GM21526 (cell line): ENCODE measurements around the gene ZNF594.
"Not testable (repeated sequence)": the region's sequence is repeated elsewhere in the genome, so short reads cannot be mapped to it uniquely, and the experiment has no call there.

ENCODE experiments used
- ATAC-seq: cut with Tn5 transposase; IDR thresholded peaks from one replicate; pipeline ENCODE4 v1.9.1; 2021; ENCODE audit warnings: moderate library complexity; ENCODE audit not compliant: unreplicated experiment, low FRiP score

The ZNF594 gene

DNA sequence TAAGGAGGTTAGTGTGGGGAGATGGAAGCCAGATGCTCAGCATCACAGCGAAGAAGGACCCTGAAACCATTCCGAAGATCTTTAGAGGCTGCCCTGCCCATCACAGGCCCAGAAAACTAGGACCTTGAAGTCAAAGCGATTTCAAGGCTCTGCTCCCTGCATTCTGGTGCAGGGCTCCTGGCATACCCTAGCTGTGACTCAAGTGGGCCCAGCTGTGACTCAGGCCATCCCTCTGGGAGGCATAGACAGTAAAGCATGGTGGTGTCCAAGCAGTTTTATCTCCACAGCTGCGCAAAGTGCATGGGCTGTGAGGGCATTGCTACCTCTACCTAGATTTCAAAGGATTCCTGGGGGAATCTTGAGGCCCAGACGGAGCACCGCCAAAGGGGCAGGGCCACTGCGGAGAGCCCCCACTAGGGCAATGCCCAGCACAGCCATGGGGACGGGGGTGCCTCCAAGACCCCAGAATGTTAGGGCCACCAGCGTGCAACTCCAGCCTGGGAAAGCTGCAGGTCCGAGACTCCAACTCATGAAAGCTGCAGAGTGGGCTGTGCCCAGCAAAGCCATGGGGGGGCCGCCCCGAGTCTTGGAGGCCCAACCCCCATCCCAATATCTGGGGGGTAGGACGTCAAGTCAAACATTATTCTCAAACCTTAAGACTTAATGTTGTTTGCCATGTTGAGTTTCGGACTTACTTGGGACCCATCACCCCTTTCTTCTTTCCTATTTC lies 11.7 kb upstream of the ZNF594 start:
- ATAC-seq = no peak

DNA sequence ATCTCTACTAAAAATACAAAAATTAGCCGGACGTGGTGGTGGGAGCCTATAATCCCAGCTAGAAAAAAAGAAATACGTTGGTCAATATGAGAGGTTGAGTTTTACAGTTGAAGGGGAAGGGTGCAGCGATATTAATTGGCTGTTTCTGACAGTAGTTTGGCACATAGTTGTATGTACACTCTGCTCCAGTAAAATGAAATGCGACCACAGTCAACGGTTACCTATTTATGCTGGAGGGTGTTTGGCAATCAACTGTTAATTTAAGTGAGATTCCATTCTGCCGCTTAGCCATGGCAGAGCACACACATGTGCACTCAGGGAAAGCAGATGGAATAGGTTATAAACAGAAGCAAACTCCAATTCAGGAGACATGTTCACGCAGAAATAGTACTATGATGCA lies 9.3 kb upstream of the ZNF594 start:
- ATAC-seq = no peak

DNA sequence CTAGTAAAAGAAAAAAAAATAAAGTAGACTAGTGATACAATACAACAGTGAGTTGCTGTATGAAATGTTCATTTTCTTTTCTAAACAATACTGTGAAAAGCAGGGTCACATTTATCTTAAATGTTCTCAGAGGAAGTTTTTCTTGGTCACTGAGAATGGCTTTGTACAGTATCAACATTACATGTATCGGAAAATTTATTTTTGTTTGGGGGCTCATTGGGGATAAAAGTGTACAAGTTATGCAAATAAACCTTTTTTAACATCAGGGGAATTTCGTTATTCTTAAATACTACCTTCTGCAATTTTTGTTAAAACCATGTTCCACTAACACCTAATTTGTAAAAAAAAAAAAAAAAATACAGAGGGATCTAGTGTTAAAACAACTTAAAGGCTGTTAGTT lies 8.7 kb upstream of the ZNF594 start:
- no peak for ATAC-seq

DNA sequence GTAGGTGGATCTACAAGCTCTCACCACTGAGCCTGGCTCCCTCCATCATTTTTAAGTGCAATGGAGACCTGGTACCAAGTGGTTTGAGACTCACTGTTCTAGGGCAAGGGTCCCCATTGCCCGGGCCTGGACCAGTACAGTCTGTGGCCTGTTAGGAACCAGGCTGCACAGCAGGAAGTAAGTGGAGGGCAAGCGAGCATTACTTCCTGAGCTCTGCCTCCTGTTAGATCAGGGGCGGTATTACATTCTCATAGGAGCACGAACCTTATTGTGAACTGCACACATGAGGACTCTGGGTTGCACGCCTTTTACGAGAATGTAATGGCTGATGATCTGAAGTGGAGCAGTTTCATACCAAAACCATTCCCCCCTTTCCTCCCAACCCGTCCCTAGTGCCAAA lies 6.8 kb upstream of the ZNF594 start:
- no peak for ATAC-seq

DNA sequence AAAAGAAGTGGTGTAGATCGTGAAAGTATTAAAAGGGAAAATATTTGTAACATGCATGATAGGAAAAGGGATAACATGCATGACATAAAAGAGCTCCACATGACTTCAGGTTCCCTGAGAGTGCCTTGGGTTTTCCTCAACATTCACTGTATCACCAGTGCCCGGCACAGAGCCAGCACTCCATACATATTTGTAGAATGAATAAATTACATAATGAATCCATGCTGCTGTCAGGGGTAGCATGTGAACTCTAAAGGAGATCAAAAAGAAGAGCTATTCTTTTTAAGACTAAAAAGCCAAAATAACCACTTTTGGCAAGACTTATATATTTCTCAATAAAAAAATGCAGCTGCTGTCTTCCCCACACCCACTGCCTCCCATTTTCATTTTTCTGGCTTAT lies 2.7 kb upstream of the ZNF594 start:
- no peak for ATAC-seq

DNA sequence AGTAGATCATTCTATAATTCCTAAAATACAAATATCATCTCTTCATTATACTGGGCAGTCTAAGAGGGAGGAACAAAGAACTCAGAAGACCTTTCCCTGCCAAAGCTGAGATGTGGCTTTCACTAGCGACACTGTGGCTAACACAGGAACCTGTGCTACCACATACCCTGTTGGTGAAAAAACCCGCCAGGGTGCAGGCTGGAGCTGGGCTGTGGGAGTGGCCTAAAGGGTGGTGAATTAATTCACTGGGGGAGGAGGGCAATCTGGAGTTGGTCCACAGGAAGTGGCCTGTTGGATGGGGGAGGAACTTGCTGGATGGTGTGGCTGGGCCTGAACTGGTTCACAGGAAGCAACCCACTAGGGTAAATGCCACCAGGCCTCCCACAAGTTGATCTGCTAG lies 7.4 kb downstream of the ZNF594 start:
- ATAC-seq = no peak

DNA sequence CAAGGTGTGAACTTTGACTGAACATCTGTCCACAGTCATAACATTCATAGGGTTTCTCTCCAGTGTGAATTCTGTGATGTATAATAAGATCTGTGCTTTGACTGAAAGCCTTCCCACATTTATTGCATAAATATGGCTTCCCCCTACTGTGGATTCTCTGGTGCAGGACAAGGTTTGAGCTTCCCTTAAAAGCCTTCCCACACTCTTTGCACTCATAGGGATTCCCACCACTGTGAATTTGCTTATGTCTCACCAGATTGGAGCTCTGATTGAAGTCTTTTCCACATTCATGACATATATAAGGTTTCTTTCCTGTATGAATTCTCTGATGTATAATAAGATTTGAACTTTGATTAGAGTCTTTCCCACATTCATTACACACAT lies 8.3 kb downstream of the ZNF594 start:
- ATAC-seq = no peak

DNA sequence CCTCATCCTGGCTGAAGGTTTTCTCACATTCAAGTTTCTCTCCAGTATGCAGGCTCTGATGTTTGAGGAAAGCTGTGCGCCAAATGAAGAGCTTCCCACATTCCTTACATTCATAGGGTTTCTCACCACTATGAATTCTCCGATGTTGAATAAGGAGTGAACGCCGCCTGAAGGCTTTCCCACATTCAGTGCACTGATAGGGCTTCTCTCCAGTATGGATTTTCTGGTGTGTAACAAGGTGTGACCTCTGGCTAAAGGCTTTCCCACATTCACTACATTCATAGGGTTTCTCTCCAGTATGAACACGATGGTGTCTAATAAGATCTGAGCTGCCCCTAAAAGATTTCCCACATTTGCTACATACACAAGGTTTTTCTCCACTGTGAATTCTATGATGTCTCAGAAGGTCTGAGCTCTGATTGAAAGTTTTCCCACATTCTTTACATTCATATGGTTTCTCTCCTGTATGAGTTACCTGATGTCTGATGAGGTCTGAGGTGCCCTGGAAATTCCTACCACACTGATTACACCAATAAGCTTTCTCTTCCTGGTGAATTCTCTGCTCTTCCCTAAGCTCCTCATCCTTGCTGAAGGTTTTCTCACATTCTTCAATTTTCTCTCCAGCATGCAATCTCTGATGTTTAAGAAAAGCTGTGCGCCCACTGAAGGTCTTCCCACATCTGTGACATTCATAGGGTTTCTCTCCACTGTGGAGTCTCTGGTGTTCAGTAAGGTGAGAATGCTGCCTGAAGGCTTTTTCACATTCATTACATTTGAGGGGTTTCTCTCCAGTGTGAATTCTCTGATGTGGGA lies 8.9 kb downstream of the ZNF594 start:
- ATAC-seq = no peak

DNA sequence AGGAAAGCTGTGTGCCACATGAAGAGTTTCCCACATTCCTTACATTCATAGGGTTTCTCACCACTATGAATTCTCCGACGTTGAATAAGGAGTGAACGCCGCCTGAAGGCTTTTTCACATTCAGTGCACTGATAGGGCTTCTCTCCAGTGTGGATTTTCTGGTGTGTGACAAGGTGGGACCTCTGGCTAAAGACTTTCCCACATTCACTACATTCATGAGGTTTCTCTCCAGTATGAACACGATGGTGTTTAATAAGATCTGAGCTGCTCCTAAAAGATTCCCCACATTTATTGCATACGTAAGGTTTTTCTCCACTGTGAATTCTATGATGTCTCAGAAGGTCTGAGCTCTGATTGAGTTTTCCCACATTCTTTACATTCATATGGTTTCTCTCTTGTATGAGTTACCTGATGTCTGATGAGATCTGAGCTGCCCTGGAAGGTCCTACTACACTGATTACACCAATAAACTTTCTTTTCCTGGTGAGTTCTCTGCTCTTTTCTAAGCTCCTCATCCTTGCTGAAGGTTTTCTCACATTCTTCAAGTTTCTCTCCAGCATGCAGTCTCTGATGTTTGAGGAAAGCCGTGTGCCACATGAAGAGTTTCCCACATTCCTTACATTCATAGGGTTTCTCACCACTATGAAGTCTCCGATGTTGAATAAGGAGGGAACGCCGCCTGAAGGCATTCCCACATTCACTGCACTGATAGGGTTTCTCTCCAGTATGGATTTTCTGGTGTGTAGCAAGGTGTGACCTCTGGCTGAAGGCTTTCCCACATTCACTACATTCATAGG lies 10.0 kb downstream of the ZNF594 start:
- ATAC-seq = no peak

DNA sequence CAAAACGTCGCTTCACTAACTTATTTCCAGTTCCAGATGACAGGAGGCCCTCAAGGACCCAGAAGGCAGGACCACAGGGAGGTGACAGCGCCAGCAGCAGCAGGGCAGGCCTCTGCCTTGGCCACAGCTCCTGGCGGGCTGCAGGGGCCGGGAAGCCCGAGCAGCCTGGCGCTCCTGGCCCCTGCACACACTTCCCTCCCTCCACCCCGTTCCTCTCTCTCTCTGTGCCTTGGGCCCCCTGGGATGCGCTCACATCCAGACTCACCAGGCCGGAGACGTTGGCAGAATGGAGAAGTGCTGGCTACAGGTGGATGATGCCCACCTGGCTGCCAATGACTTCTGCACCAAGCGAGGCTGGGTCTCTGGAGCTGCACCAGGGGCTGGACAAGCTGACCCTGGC lies 12.7 kb downstream of the ZNF594 start:
- ATAC-seq = no peak

DNA sequence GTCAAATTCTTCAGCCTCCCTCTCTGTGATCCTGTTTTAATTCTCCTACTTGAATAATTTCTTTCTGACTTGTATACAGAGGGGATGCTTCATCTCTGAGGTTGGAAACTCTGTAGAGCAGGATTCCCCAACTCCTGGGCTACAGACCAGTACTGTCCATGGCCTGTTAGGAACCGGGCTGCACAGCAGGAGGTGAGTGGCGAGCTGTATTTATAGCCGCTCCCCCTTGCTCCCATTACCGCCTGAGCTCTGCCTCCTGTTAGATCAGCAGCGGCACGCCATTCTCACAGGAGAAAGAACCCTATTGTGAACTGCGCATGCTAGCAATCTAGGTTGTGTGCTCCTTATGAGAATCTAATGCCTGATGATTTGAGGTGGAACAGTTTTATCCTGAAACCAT lies 16.6 kb downstream of the ZNF594 start:
- ATAC-seq = not testable (repeated sequence)

DNA sequence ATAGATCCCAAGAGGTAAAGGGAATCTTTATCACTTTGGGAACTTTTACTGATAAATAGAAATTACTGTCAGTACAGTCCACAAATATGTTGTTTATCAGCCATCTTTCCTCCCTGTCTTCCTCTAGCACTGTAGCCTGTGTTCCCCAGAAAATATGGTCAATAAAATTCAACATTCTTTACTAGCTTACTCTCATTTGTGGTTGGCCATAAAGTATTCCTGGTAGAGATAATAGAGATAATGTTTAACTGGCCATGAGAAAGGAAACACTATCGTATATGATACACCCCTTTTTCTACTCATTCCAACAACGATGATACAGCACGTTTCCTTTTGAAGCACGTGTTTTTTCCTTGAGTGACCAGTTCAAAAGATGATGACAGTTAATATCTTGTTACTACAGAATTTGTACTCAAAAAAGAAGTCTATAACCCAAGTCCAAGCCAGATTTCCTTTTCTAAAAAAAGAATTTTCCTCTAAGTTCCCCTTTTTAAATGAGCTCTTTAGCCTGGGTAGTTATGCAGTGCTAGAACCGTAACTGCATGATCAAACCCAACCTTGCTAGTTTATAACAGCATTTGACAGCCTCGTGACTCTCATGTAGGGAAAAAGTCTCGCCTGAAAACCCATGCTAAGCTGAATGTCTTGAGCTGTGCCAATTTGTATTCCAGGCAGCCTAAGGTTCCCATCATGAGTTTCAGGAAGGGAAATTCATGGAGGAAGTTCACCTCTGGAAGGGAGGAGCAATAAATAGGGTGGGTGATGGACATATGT lies 25.7 kb downstream of the ZNF594 start:
- not testable (repeated sequence) for ATAC-seq

DNA sequence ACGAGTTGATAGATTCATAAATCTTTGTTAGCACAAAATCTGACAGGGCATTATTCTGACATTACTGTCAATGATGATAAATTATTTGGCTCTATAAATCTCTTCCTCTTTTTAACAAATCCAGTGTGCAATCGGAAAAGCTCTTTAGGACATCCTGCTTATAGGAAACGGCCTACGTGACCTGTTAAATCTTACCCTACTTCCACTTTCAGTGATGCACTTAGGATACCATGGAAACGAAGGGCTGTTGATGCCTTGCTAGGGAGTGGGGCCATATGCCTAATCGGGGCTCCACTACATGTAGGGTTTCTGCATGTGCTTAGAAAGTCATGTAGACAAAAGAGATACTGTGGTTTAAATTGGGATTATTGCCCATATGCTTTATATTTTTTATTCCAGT lies 27.2 kb downstream of the ZNF594 start:
- no peak for ATAC-seq

DNA sequence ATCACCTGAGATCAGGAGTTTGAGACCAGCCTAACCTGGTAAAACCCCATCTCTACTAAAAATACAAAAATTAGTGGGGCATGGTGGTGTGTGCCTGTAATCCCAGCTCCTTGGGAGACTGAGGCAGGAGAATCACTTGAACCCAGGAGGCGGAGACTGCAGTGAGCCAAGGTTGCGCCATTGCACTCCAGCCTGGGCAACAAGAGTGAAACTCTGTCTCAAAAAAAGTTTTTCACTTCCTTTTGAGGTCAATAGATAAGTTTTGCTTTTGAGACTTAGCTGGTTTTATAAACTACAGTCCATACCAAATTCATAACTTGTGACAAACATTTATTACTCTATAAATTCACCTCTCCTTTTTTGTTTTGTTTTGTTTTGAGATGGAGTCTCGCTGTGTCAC lies 29.9 kb downstream of the ZNF594 start:
- ATAC-seq = not testable (repeated sequence)

DNA sequence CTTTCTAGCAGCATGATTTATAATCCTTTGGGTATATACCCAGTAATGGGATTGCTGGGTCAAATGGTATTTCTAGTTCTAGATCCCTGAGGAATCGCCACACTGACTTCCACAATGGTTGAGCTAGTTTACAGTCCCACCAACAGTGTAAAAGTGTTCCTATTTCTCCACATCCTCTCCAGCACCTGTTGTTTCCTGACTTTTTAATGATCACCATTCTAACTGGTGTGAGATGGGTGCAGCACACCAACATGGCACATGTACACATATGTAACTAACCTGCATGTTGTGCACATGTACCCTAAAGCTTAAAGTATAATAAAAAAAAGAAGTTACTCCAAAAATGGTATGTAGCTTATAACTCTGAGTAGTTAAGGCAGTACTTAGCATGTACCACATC lies 31.0 kb downstream of the ZNF594 start:
- not testable (repeated sequence) for ATAC-seq

DNA sequence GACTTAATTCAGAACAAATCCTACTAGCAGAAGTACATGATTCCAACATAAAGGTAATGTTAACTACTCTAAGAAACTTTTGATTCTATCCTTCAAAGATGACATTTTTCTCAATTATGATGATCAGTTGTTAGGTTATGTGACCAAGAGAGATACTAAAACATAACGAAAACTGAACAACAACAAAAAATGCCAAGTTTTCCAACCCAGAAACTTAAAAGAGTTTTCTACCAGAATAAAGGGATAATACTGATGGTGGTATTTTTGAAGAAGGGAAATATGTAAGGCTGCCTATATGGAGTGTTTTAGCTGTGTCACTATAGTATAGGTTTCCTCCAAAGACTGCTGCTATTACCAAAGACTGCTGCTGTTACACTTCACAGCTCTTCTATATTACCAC lies 45.5 kb downstream of the ZNF594 start:
- ATAC-seq = not testable (repeated sequence)

DNA sequence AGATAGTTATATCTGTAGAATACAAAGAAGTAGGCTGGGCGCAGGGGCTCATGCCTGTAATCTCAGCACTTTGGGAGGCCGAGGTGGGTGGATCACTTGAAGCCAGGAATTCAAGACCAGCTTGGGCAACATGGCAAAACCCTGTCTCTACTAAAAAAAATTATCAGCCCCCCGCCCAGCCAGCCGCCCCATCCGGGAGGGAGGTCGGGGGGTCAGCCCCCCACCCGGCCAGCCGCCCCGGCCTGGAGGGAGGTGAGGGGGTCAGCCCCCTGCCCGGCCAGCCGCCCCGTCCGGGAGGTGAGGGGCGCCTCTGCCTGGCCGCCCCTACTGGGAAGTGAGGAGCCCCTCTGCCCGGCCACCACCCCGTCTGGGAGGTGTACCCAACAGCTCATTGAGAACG lies 48.8 kb downstream of the ZNF594 start:
- ATAC-seq = not testable (repeated sequence)

DNA sequence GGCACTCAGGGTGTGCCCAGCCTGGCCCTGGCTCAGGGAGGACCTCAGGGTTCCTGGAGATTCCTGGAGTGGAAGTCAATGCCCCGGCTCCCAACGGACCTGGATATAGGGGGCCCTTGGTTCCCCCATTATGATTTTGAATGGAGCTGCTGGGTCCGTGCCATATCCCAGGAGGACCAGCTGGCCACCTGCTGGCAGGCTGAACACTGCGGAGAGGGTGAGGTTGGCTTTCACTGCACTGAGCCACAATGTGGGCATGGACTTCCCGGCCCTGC lies 52.3 kb downstream of the ZNF594 start:
- no peak for ATAC-seq

DNA sequence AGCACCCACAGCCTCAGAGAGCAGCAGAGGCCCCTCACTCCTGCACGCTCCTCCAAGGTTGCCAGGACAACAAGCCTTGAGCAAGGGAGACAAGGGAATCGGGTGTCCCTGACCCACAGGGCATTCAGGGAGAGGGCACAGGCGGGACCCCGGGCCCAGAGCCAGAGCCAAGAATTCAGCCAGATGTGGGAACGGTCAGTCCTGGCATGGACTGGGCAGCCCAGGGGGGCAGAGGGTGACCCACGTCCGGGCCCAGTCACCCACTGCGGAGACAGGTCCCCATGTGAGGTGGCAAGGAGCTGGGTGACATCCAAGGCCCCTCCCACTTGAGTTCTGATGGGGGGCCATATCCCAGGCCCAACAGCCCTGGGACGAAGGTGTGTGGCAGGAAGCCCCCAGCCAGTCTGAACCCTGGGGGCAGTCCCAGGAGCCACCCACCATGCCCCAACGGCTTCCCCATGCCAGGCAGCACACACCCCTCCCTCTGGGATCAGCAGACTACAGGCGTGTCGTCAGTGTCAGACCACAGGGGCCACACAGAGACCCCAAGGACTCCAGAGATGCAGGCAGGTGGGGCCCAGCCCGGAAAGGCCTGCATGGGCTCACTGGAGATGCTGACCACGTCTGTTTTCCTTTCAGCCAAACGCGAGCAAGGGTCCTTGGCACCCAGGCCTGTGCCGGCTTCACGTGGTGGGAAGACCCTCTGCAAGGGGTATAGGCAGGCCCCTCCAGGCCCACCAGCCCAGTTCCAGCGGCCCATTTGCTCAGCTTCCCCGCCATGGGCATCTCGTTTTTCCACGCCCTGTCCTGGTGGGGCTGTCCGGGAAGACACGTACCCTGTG lies 52.8 kb downstream of the ZNF594 start:
- no peak for ATAC-seq

DNA sequence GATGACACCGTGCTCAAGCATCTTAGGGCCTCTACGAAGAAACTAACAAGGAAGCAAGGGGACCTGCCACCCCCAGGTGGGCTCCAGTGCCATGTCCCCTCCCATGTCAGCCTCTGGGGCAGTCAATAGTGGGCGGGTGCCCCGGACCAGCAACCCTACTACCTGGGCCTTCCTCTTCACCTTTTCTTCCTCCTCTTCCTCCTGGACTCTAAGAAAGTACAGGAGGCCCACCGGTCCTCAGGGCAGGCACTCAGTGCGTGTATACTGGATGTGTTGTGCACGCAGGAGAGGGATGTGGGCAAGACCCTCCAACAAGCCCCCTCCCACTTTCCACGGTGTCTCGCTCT lies 53.5 kb downstream of the ZNF594 start:
- not testable (repeated sequence) for ATAC-seq
